ENCODE data around the gene PDGFC.

GRCh38 chr4:156711193-156711590 is 260.4 kb downstream of the PDGFC start:
- TF ChIP-seq CTCF (conservative IDR thresholded peaks at IDR 0.05): no peak
- TF ChIP-seq EZH2 (IDR thresholded peaks at IDR 0.05; ENCODE audit: low read depth): no peak

All from PC-9 (cell line).